RWPE1 (cell line): ENCODE measurements around the gene NFKB2.

Experiments used
- CTCF ChIA-PET: fragments of 350-600 bp; sonication (Branson Sonifier 250); formaldehyde crosslinking; extraction: SDS; loops from one replicate; lab custom pipeline; 2021; lab: Yijun Ruan, JAX
- POLR2A ChIA-PET: fragments of 400-600 bp; formaldehyde crosslinking; extraction: SDS; loops from one replicate; lab custom pipeline; 2020; ENCODE audit warnings: antibody characterized with exemption; ENCODE audit not compliant: low non-redundant PET; lab: Yijun Ruan, JAX
- DNase-seq: peaks from one replicate; pipeline ENCODE4 v3.0.0; 2012; ENCODE audit warnings: low spot score
- H3K27ac ChIP-seq: fragments of 450-650 bp; 2 replicates; pipeline ENCODE4 v1.5.1; 2017
- CTCF ChIP-seq: fragments of 450-650 bp; conservative IDR thresholded peaks from 2 replicates; pipeline ENCODE4 v1.5.1; 2017; ENCODE audit warnings: low read depth, mild to moderate bottlenecking

Gene NFKB2

GRCh38 chr10:102435133-102435497, 39.6 kb downstream of the NFKB2 start:
- DNase-seq, result no peak
- no peak for TF ChIP-seq CTCF
- ChIA-PET CTCF (interaction anchor here (0.6 to 1.2 kb wide), 3 partner anchors 16 to 205 kb away, joined by 3 to 4 read pairs (median 3); no protein-coding TSS in a partner anchor), POLR2A (no interaction called here)
- peak overlapping the region; percentile 27; the same call in 1 of the 2 replicates for H3K27ac ChIP-seq

- CTCF ChIA-PET, result interaction anchor here (0.9 to 1.2 kb wide), 2 partner anchors 13 to 42 kb away, joined by 4 to 5 read pairs; no protein-coding TSS in a partner anchor
- DNase-seq, result no peak
- POLR2A ChIA-PET, result interaction anchor here (0.5 to 0.6 kb wide), 2 partner anchors 17 to 54 kb away, joined by 4 read pairs; no protein-coding TSS in a partner anchor
- no peak for TF ChIP-seq CTCF
- H3K27ac ChIP-seq, result no peak overlapping the region
These were observed 40.2 kb downstream of the NFKB2 start for GRCh38 chr10:102435529-102436233.

GRCh38 chr10:102436312-102436711, 40.8 kb downstream of the NFKB2 start:
- ChIA-PET CTCF (interaction anchor here (0.6 to 0.9 kb wide), 2 partner anchors 14 to 67 kb away, joined by 5 to 7 read pairs; no protein-coding TSS in a partner anchor), POLR2A (interaction anchor here (0.5 kb wide), 1 partner anchor 17 kb away, joined by 4 read pairs; no protein-coding TSS in a partner anchor)
- no peak overlapping the region for H3K27ac ChIP-seq
- TF ChIP-seq CTCF, result no peak
- no peak for DNase-seq

- no peak for TF ChIP-seq CTCF
- ChIA-PET POLR2A (interaction anchor here (0.7 kb wide), 1 partner anchor 124 kb away, joined by 7 read pairs; no protein-coding TSS in a partner anchor), CTCF (no interaction called here)
- H3K27ac ChIP-seq, result no peak overlapping the region
- no peak for DNase-seq
These were observed 42.0 kb downstream of the NFKB2 start for GRCh38 chr10:102437515-102437914.

GRCh38 chr10:102438374-102438773, 42.9 kb downstream of the NFKB2 start:
- H3K27ac ChIP-seq, result no peak overlapping the region
- ChIA-PET CTCF (no interaction called here), POLR2A (no interaction called here)
- DNase-seq, result no peak
- no peak for TF ChIP-seq CTCF

GRCh38 chr10:102444851-102445250, 49.3 kb downstream of the NFKB2 start:
- no peak for TF ChIP-seq CTCF
- no peak overlapping the region for H3K27ac ChIP-seq
- POLR2A ChIA-PET, result no interaction called here
- no peak for DNase-seq
- CTCF ChIA-PET, result interaction anchor here (0.6 kb wide), 1 partner anchor 12 kb away, joined by 3 read pairs; no protein-coding TSS in a partner anchor
